PC-9 (cell line): Measurements from ENCODE around the gene CACNG5. TPM values are rescaled to one million over a fixed set of nuclear protein-coding genes. Genes with fewer than 3 reads are reported as not detected.

Experiments
- BruUV-seq: library from RNA; stranded (reverse); fragments of 400-500 nt; replicated peaks from 2 replicates; lab custom pipeline; 2021; lab: Mats Ljungman, UMichigan
- CTCF ChIA-PET: fragments of 300-600 bp; sonication (Branson Sonifier 250); formaldehyde crosslinking; loops from one replicate; lab custom pipeline; 2022; ENCODE audit warnings: antibody characterized with exemption; lab: Charles Lee
- POLR2A ChIA-PET: fragments of 300-600 bp; sonication (Branson Sonifier 250); formaldehyde crosslinking; loops from one replicate; lab custom pipeline; 2022; ENCODE audit warnings: antibody characterized with exemption; ENCODE audit not compliant: unreplicated experiment; lab: Charles Lee
- DNase-seq, 2 experiments: peaks; one replicate each; pipeline versions ENCODE4 v3.0.0 to v3.0.0-alpha.2; 2015 to 2022; ENCODE audit warnings: mixed read lengths in 1 of 2
- H2AFZ ChIP-seq: fragments of 200-600 bp; sonication (generic); 2 replicates; pipeline ENCODE4 v1.8.1; 2017; ENCODE audit warnings: antibody characterized with exemption
- H3F3A ChIP-seq: fragments of 200-600 bp; sonication (generic); 2 replicates; pipeline ENCODE4 v1.8.1; 2017; ENCODE audit warnings: antibody characterized with exemption, mild to moderate bottlenecking, low read depth; ENCODE audit not compliant: insufficient read depth
- H3K27ac ChIP-seq: fragments of 200-600 bp; sonication (generic); 2 replicates; pipeline ENCODE4 v1.6.1; 2016; ENCODE audit warnings: mixed run types
- H3K27me3 ChIP-seq: fragments of 200-600 bp; sonication (generic); 2 replicates; pipeline ENCODE4 v1.6.1; 2016; ENCODE audit warnings: low read depth, mixed run types; ENCODE audit not compliant: insufficient read depth
- H3K36me3 ChIP-seq: fragments of 200-600 bp; sonication (generic); 2 replicates; pipeline ENCODE4 v1.6.1; 2016; ENCODE audit warnings: low read depth, mixed run types
- H3K4me1 ChIP-seq: fragments of 200-600 bp; sonication (generic); replicated peaks from 2 replicates; pipeline ENCODE4 v1.6.1; 2016; ENCODE audit warnings: mixed run types; ENCODE audit not compliant: insufficient read depth
- H3K4me2 ChIP-seq: fragments of 200-600 bp; sonication (generic); 2 replicates; pipeline ENCODE4 v1.6.1; 2017; ENCODE audit warnings: mixed run types
- H3K4me3 ChIP-seq: fragments of 200-600 bp; sonication (generic); 2 replicates; pipeline ENCODE4 v1.6.1; 2016; ENCODE audit warnings: mixed run types
- H3K79me2 ChIP-seq: fragments of 200-600 bp; sonication (generic); 2 replicates; pipeline ENCODE4 v1.6.1; 2017; ENCODE audit warnings: low read depth, mixed run types
- H3K9me2 ChIP-seq: fragments of 200-600 bp; sonication (generic); 2 replicates; pipeline ENCODE4 v1.8.1; 2017; ENCODE audit warnings: mild to moderate bottlenecking; ENCODE audit not compliant: insufficient read depth
- H3K9me3 ChIP-seq: fragments of 200-600 bp; sonication (generic); 2 replicates; pipeline ENCODE4 v1.8.1; 2016; ENCODE audit warnings: low read depth; ENCODE audit not compliant: insufficient read depth
- H4K20me1 ChIP-seq: fragments of 200-600 bp; sonication (generic); 2 replicates; pipeline ENCODE4 v1.8.1; 2017; ENCODE audit not compliant: insufficient read depth
- EZH2 ChIP-seq: fragments of 200-600 bp; sonication (generic); IDR thresholded peaks from 2 replicates; pipeline ENCODE4 v1.8.0; 2017; ENCODE audit warnings: antibody characterized with exemption, low read depth
- intact Hi-C: fragments of 100-400 bp; cut with micrococcal nuclease; formaldehyde crosslinking; loops from one replicate; pipeline ENCODE4 v1.10.0; 2022; ENCODE audit not compliant: unreplicated experiment
- total RNA-seq: library from RNA; stranded (reverse); gene quantifications from 2 replicates; pipeline ENCODE4 v1.2.3, GENCODE V29; 2021
- TF ChIP-seq, protein P1 (sequence below): fragments of 200-600 bp; sonication (generic); conservative IDR thresholded peaks from 2 replicates; pipeline ENCODE4 v1.6.1; 2017; ENCODE audit warnings: mixed run types, antibody characterized with exemption, mild to moderate bottlenecking, moderate library complexity

Gene CACNG5
- total RNA-seq, 1 experiment from 2014 or later: not detected

- Histone ChIP-seq H3K4me1 (no peaks in the 10 kb centered on the region), H4K20me1 (no peaks in the 10 kb centered on the region), H3K4me3 (no peak overlapping the region), H3F3A (no peaks in the 10 kb centered on the region), H2AFZ (no peak overlapping the region), H3K79me2 (no peaks in the 10 kb centered on the region), H3K27ac (no peak overlapping the region), H3K4me2 (no peak overlapping the region), H3K9me3 (no peaks in the 10 kb centered on the region), H3K36me3 (no peaks in the 10 kb centered on the region), H3K9me2 (no peaks in the 10 kb centered on the region), H3K27me3 (no peaks in the 10 kb centered on the region)
- POLR2A ChIA-PET: no interaction called here
- intact Hi-C loops: no loop called here
- DNase-seq: no peak
- CTCF ChIA-PET: no interaction called here
- TF ChIP-seq EZH2: no peak
- TF ChIP-seq, protein P1, sequence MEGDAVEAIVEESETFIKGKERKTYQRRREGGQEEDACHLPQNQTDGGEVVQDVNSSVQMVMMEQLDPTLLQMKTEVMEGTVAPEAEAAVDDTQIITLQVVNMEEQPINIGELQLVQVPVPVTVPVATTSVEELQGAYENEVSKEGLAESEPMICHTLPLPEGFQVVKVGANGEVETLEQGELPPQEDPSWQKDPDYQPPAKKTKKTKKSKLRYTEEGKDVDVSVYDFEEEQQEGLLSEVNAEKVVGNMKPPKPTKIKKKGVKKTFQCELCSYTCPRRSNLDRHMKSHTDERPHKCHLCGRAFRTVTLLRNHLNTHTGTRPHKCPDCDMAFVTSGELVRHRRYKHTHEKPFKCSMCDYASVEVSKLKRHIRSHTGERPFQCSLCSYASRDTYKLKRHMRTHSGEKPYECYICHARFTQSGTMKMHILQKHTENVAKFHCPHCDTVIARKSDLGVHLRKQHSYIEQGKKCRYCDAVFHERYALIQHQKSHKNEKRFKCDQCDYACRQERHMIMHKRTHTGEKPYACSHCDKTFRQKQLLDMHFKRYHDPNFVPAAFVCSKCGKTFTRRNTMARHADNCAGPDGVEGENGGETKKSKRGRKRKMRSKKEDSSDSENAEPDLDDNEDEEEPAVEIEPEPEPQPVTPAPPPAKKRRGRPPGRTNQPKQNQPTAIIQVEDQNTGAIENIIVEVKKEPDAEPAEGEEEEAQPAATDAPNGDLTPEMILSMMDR: no peak
- no TSS peak for BruUV-seq
Observed at GRCh38 chr17:66920950-66921349, 86.0 kb downstream of the CACNG5 start.

DNA sequence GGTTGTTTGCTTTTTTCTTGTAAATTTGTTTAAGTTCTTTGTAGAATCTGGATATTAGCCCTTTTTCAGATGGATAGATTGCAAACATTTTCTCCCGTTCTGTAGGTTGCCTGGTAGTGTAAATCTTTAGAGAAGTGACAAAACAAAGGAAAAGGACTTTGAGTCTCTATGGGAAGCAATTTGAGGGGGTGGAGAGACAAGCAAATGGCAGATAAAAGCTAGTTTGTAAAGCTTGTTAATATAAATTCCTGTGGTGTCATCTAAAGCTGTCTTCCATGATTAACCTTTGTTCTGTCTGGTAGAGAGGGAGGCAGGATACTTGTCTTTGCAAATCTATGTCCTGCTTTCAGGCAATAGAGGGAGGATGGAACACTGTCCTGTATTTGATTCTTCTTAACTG lies 89.0 kb downstream of the CACNG5 start:
- no peaks in the 10 kb centered on the region for H4K20me1 ChIP-seq
- POLR2A ChIA-PET: no interaction called here
- no peak overlapping the region for H3K27ac ChIP-seq
- H3F3A ChIP-seq: no peaks in the 10 kb centered on the region
- no peaks in the 10 kb centered on the region for H3K9me3 ChIP-seq
- no peak for DNase-seq
- H3K27me3 ChIP-seq: no peaks in the 10 kb centered on the region
- H3K36me3 ChIP-seq: no peaks in the 10 kb centered on the region
- CTCF ChIA-PET: no interaction called here
- no peaks in the 10 kb centered on the region for H3K4me1 ChIP-seq
- no TSS peak for BruUV-seq
- no peaks in the 10 kb centered on the region for H3K79me2 ChIP-seq
- TF ChIP-seq, protein P1: no peak
- no peak for TF ChIP-seq EZH2
- no peak overlapping the region for H3K4me3 ChIP-seq
- H2AFZ ChIP-seq: no peak overlapping the region
- H3K4me2 ChIP-seq: no peak overlapping the region
- H3K9me2 ChIP-seq: no peaks in the 10 kb centered on the region
- intact Hi-C loops: no loop called here

DNA sequence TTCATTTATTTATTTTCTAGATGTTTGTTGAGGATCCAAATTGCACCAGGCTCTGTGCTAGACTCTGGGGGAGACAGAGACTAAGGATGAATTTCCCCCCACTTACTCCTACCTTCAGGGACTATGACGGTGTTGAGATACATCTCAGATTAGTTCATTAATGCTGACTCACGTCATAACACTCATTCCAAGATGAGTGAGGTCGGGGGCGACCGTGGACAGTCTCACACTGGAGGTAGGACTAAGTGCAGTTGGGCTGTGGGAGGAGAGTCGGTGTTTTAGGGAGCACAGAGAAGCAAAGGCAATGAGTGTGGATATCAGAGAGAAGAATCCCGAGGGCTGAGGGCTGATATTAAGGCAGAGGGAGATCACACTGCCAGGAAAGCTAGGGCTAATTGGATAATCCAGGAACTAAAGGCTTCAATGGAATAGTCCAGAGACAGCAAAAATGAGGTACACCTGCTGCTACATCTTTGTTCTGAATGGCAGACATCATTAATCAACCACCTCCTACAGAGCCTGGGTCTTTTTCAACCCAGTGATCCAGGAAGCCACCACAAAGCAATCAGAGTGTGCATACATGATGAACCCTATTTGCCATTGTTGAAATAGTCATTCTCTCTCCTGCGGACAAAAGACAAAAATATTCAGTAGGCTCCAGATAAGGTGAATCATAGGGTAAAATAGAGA lies 91.0 kb downstream of the CACNG5 start:
- no TSS peak for BruUV-seq
- Histone ChIP-seq H3K36me3 (no peaks in the 10 kb centered on the region), H3K4me1 (no peaks in the 10 kb centered on the region), H2AFZ (no peak overlapping the region), H3K4me3 (no peak overlapping the region), H3F3A (no peaks in the 10 kb centered on the region), H3K4me2 (no peak overlapping the region), H3K9me2 (no peaks in the 10 kb centered on the region), H3K9me3 (no peaks in the 10 kb centered on the region), H4K20me1 (no peaks in the 10 kb centered on the region), H3K27me3 (no peaks in the 10 kb centered on the region), H3K27ac (no peak overlapping the region), H3K79me2 (no peaks in the 10 kb centered on the region)
- POLR2A ChIA-PET: no interaction called here
- CTCF ChIA-PET: no interaction called here
- intact Hi-C loops: no loop called here
- DNase-seq: no peak
- TF ChIP-seq EZH2: no peak
- TF ChIP-seq, protein P1: no peak
